ENCODE data around the gene RCSD1.

Gene RCSD1

DNA sequence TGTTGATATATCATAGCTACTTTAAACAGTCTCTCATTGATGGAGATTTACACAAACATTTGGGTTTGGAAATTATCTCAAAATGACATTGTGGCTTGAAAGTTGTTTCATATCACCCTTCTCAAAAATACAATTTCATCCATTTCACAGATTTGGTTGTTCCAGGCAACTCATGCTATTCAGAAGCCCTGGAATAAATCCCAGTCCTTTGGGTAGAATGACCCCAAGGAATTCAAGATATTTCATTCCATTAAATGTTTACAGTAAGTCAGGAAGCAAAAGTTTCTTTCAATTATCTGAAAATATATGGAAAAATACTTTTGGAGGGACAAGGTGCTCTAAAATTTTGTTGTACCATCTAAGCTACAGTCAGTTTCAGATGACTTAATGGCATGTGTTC lies 118.9 kb downstream of the RCSD1 start:
- no peaks in the 10 kb centered on the region for H3K9me3 ChIP-seq (ENCODE audit: control insufficient read depth, low read length)
- no peak overlapping the region for H3K9ac ChIP-seq (ENCODE audit: low read length)
- H2AK5ac ChIP-seq (ENCODE audit: low read length, severe bottlenecking): no peak overlapping the region
- no peaks in the 10 kb centered on the region for H3K27me3 ChIP-seq (ENCODE audit: control insufficient read depth in 1 of 2, insufficient read depth in 1 of 2, low read length in 2 of 2)
- no peaks in the 10 kb centered on the region for H3K36me3 ChIP-seq (ENCODE audit: control insufficient read depth in 1 of 2, insufficient read depth in 2 of 2, low read depth in 1 of 2, low read length in 2 of 2)
- H3K18ac ChIP-seq (ENCODE audit: low read depth in 1 of 2, low read length in 2 of 2): no peak overlapping the region
- no peak overlapping the region for H4K8ac ChIP-seq (ENCODE audit: low read length)
- no peak overlapping the region for H4K91ac ChIP-seq (ENCODE audit: low read length)
- H2BK15ac ChIP-seq (ENCODE audit: low read depth, poor library complexity, severe bottlenecking): no peak overlapping the region
- no peak overlapping the region for H3K4ac ChIP-seq (ENCODE audit: low read depth in 1 of 2, low read length in 2 of 2)
- no peak overlapping the region for H3K23ac ChIP-seq (ENCODE audit: low read length in 2 of 2)
- no peak overlapping the region for H2BK5ac ChIP-seq (ENCODE audit: low read depth, low read length, poor library complexity, severe bottlenecking)
- H3K14ac ChIP-seq (ENCODE audit: low read length in 2 of 2): no peak overlapping the region
- DNase-seq: no peak
- no peak overlapping the region for H2BK120ac ChIP-seq (ENCODE audit: low read depth, low read length)
- H3K4me3 ChIP-seq (ENCODE audit: insufficient read depth in 1 of 2, low read depth in 1 of 2, low read length in 2 of 2): no peak overlapping the region
- H2BK12ac ChIP-seq (ENCODE audit: low read length in 2 of 2): no peak overlapping the region
- no peak overlapping the region for H2AFZ ChIP-seq (ENCODE audit: low read depth, low read length)
- H3K4me2 ChIP-seq (ENCODE audit: low read length, poor library complexity, severe bottlenecking): no peak overlapping the region
- H3K27ac ChIP-seq (ENCODE audit: low read length, poor library complexity, severe bottlenecking): no peak overlapping the region
- no peaks in the 10 kb centered on the region for H3K79me1 ChIP-seq (replicated peaks; ENCODE audit: low read length, poor library complexity, severe bottlenecking)
- peaks cover 11% of the 10 kb centered on the region for H3K4me1 ChIP-seq (ENCODE audit: control insufficient read depth, insufficient read depth, low read depth, low read length)

DNA sequence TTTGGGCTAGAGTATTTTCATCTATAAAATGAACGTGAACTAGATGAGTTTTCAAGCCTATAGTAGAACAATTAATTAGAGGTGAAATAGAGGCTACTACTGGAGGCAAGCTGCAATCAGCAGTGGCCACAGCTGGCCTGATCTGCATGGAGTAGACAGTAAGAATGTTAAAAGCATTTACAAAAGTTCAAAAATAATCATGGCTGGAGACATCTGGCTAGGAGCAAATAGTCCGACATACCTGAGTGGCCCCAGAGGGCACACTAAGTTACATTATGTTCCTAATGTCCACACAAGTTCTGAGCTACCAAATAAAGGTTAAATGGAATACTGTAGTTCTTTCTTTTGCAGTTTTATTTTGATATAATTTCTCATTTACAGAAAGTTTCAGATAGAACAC lies 119.7 kb downstream of the RCSD1 start:
- H3K4me3 ChIP-seq (ENCODE audit: insufficient read depth in 1 of 2, low read depth in 1 of 2, low read length in 2 of 2): no peak overlapping the region
- H2BK12ac ChIP-seq (ENCODE audit: low read length in 2 of 2): no peak overlapping the region
- 93% methylated on average over 1 of the region's 2 CpGs for WGBS
- H3K9ac ChIP-seq (ENCODE audit: low read length): no peak overlapping the region
- H2AFZ ChIP-seq (ENCODE audit: low read depth, low read length): no peak overlapping the region
- no peak overlapping the region for H2AK5ac ChIP-seq (ENCODE audit: low read length, severe bottlenecking)
- H3K4me2 ChIP-seq (ENCODE audit: low read length, poor library complexity, severe bottlenecking): no peak overlapping the region
- H3K4me1 ChIP-seq (ENCODE audit: control insufficient read depth, insufficient read depth, low read depth, low read length): peaks cover 11% of the 10 kb centered on the region
- no peak overlapping the region for H2BK15ac ChIP-seq (ENCODE audit: low read depth, poor library complexity, severe bottlenecking)
- DNase-seq: no peak
- no peak overlapping the region for H3K23ac ChIP-seq (ENCODE audit: low read length in 2 of 2)
- H2BK5ac ChIP-seq (ENCODE audit: low read depth, low read length, poor library complexity, severe bottlenecking): no peak overlapping the region
- H3K36me3 ChIP-seq (ENCODE audit: control insufficient read depth in 1 of 2, insufficient read depth in 2 of 2, low read depth in 1 of 2, low read length in 2 of 2): no peaks in the 10 kb centered on the region
- H3K79me1 ChIP-seq (replicated peaks; ENCODE audit: low read length, poor library complexity, severe bottlenecking): no peaks in the 10 kb centered on the region
- no peak overlapping the region for H4K91ac ChIP-seq (ENCODE audit: low read length)
- H4K8ac ChIP-seq (ENCODE audit: low read length): no peak overlapping the region
- no peaks in the 10 kb centered on the region for H3K27me3 ChIP-seq (ENCODE audit: control insufficient read depth in 1 of 2, insufficient read depth in 1 of 2, low read length in 2 of 2)
- no peak overlapping the region for H3K4ac ChIP-seq (ENCODE audit: low read depth in 1 of 2, low read length in 2 of 2)
- H3K14ac ChIP-seq (ENCODE audit: low read length in 2 of 2): no peak overlapping the region
- no peak overlapping the region for H2BK120ac ChIP-seq (ENCODE audit: low read depth, low read length)
- H3K27ac ChIP-seq (ENCODE audit: low read length, poor library complexity, severe bottlenecking): no peak overlapping the region
- H3K9me3 ChIP-seq (ENCODE audit: control insufficient read depth, low read length): no peaks in the 10 kb centered on the region
- H3K18ac ChIP-seq (ENCODE audit: low read depth in 1 of 2, low read length in 2 of 2): no peak overlapping the region

GRCh38 chr1:167750641-167751040 lies 120.6 kb downstream of the RCSD1 start:
- H2AFZ ChIP-seq (ENCODE audit: low read depth, low read length): no peak overlapping the region
- no peaks in the 10 kb centered on the region for H3K36me3 ChIP-seq (ENCODE audit: control insufficient read depth in 1 of 2, insufficient read depth in 2 of 2, low read depth in 1 of 2, low read length in 2 of 2)
- no peak overlapping the region for H2BK12ac ChIP-seq (ENCODE audit: low read length in 2 of 2)
- no peak overlapping the region for H3K9ac ChIP-seq (ENCODE audit: low read length)
- H3K27me3 ChIP-seq (ENCODE audit: control insufficient read depth in 1 of 2, insufficient read depth in 1 of 2, low read length in 2 of 2): no peaks in the 10 kb centered on the region
- H2BK5ac ChIP-seq (ENCODE audit: low read depth, low read length, poor library complexity, severe bottlenecking): no peak overlapping the region
- no peak overlapping the region for H2BK15ac ChIP-seq (ENCODE audit: low read depth, poor library complexity, severe bottlenecking)
- no peak overlapping the region for H2AK5ac ChIP-seq (ENCODE audit: low read length, severe bottlenecking)
- no peak overlapping the region for H3K18ac ChIP-seq (ENCODE audit: low read depth in 1 of 2, low read length in 2 of 2)
- WGBS: 100% methylated on average over 1 of the region's 2 CpGs
- H4K91ac ChIP-seq (ENCODE audit: low read length): no peak overlapping the region
- no peak overlapping the region for H3K27ac ChIP-seq (ENCODE audit: low read length, poor library complexity, severe bottlenecking)
- H3K23ac ChIP-seq (ENCODE audit: low read length in 2 of 2): no peak overlapping the region
- no peak overlapping the region for H3K14ac ChIP-seq (ENCODE audit: low read length in 2 of 2)
- H4K8ac ChIP-seq (ENCODE audit: low read length): no peak overlapping the region
- no peak overlapping the region for H2BK120ac ChIP-seq (ENCODE audit: low read depth, low read length)
- H3K4me1 ChIP-seq (ENCODE audit: control insufficient read depth, insufficient read depth, low read depth, low read length): peaks cover 9% of the 10 kb centered on the region
- H3K4ac ChIP-seq (ENCODE audit: low read depth in 1 of 2, low read length in 2 of 2): no peak overlapping the region
- DNase-seq: no peak
- H3K4me3 ChIP-seq (ENCODE audit: insufficient read depth in 1 of 2, low read depth in 1 of 2, low read length in 2 of 2): no peak overlapping the region
- no peak overlapping the region for H3K4me2 ChIP-seq (ENCODE audit: low read length, poor library complexity, severe bottlenecking)
- H3K79me1 ChIP-seq (replicated peaks; ENCODE audit: low read length, poor library complexity, severe bottlenecking): peaks cover 2% of the 10 kb centered on the region
- no peaks in the 10 kb centered on the region for H3K9me3 ChIP-seq (ENCODE audit: control insufficient read depth, low read length)

- H3K9ac ChIP-seq (ENCODE audit: low read length): peak overlapping the region; percentile 73
- H3K9me3 ChIP-seq (ENCODE audit: control insufficient read depth, low read length): no peaks in the 10 kb centered on the region
- peaks cover 2% of the 10 kb centered on the region for H3K79me1 ChIP-seq (replicated peaks; ENCODE audit: low read length, poor library complexity, severe bottlenecking)
- H3K4ac ChIP-seq (ENCODE audit: low read depth in 1 of 2, low read length in 2 of 2): no peak overlapping the region
- H3K4me1 ChIP-seq (ENCODE audit: control insufficient read depth, insufficient read depth, low read depth, low read length): peaks cover 8% of the 10 kb centered on the region
- H3K36me3 ChIP-seq (ENCODE audit: control insufficient read depth in 1 of 2, insufficient read depth in 2 of 2, low read depth in 1 of 2, low read length in 2 of 2): no peaks in the 10 kb centered on the region
- no peak overlapping the region for H4K8ac ChIP-seq (ENCODE audit: low read length)
- no peaks in the 10 kb centered on the region for H3K27me3 ChIP-seq (ENCODE audit: control insufficient read depth in 1 of 2, insufficient read depth in 1 of 2, low read length in 2 of 2)
- no peak overlapping the region for H2BK120ac ChIP-seq (ENCODE audit: low read depth, low read length)
- no peak overlapping the region for H4K91ac ChIP-seq (ENCODE audit: low read length)
- H2BK12ac ChIP-seq (ENCODE audit: low read length in 2 of 2): no peak overlapping the region
- H2AFZ ChIP-seq (ENCODE audit: low read depth, low read length): no peak overlapping the region
- H3K23ac ChIP-seq (ENCODE audit: low read length in 2 of 2): no peak overlapping the region
- peak overlapping the region in 1 of 2 experiments; percentile 67 for H3K4me3 ChIP-seq (ENCODE audit: insufficient read depth in 1 of 2, low read depth in 1 of 2, low read length in 2 of 2)
- H2BK5ac ChIP-seq (ENCODE audit: low read depth, low read length, poor library complexity, severe bottlenecking): no peak overlapping the region
- H3K14ac ChIP-seq (ENCODE audit: low read length in 2 of 2): no peak overlapping the region
- no peak overlapping the region for H2BK15ac ChIP-seq (ENCODE audit: low read depth, poor library complexity, severe bottlenecking)
- no peak overlapping the region for H3K27ac ChIP-seq (ENCODE audit: low read length, poor library complexity, severe bottlenecking)
- 98% methylated on average over 1 of the region's 1 CpG for WGBS
- H3K4me2 ChIP-seq (ENCODE audit: low read length, poor library complexity, severe bottlenecking): no peak overlapping the region
- H3K18ac ChIP-seq (ENCODE audit: low read depth in 1 of 2, low read length in 2 of 2): no peak overlapping the region
- no peak overlapping the region for H2AK5ac ChIP-seq (ENCODE audit: low read length, severe bottlenecking)
- DNase-seq: no peak
Measured at GRCh38 chr1:167751676-167752075, 121.6 kb downstream of the RCSD1 start.

Measured in mesenchymal stem cell (in vitro differentiated cells and primary cell).